OCI-LY3 (cell line): ENCODE data around the gene RTL9.

Experiments
- EZH2phosphoT487 ChIP-seq: fragments of 200-600 bp; shearing (Covaris generic); IDR thresholded peaks from 2 replicates; pipeline ENCODE4 v1.6.1; 2018; ENCODE audit warnings: antibody characterized with exemption, mixed run types, low read depth
- TF ChIP-seq, protein P1 (sequence below): fragments of 200-600, 300-600 bp; sonication (generic); IDR thresholded peaks from 2 replicates; pipeline ENCODE4 v1.5.1; 2014; ENCODE audit warnings: antibody characterized with exemption, low read length, low read depth

DNA sequence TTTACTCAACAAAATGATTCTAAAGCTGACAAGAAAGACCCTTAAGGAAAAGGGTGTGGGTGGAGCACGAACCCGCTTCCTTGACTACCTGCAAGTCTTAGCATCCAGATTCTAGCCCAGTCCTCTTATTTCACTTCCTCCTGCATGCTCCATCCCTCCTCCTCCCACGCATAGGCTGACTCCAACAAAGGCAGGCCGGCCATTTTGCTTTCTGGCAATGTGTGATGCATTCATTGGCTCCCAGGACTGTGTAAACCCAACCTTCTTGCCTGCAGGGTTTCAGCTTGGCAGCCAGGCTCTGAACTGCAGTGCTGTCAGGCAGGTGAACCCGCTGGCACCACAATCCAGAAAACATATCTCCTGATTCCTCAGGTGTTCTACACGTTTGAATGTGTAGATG is 39.3 kb downstream of the RTL9 start:
- TF ChIP-seq, protein P1, sequence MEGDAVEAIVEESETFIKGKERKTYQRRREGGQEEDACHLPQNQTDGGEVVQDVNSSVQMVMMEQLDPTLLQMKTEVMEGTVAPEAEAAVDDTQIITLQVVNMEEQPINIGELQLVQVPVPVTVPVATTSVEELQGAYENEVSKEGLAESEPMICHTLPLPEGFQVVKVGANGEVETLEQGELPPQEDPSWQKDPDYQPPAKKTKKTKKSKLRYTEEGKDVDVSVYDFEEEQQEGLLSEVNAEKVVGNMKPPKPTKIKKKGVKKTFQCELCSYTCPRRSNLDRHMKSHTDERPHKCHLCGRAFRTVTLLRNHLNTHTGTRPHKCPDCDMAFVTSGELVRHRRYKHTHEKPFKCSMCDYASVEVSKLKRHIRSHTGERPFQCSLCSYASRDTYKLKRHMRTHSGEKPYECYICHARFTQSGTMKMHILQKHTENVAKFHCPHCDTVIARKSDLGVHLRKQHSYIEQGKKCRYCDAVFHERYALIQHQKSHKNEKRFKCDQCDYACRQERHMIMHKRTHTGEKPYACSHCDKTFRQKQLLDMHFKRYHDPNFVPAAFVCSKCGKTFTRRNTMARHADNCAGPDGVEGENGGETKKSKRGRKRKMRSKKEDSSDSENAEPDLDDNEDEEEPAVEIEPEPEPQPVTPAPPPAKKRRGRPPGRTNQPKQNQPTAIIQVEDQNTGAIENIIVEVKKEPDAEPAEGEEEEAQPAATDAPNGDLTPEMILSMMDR = no peak
- TF ChIP-seq EZH2phosphoT487 = no peak
